A549 (cell line): ENCODE measurements around the gene ATP13A3.

Source experiments
- CTCF ChIP-seq: fragments of >200 bp; sonication (Bioruptor Twin); formaldehyde crosslinking; IDR thresholded peaks from 3 replicates; pipeline ENCODE4 v1.5.1; 2016
- EP300 ChIP-seq, 2 experiments: fragments of >200 bp; sonication (Bioruptor Twin); formaldehyde crosslinking; IDR thresholded peaks; 2 replicates in 1 of 2; 3 replicates in 1 of 2; pipeline ENCODE4 v1.6.1; 2016 to 2017
- MAX ChIP-seq: IDR thresholded peaks from 2 replicates; pipeline ENCODE4 v1.6.1; 2012
- MAZ ChIP-seq: fragments of 150-350 bp; IDR thresholded peaks from 2 replicates; pipeline ENCODE4 v1.6.1; 2014; ENCODE audit warnings: antibody characterized with exemption, low read depth, low read length, borderline replicate concordance
- POLR2A ChIP-seq: IDR thresholded peaks from 2 replicates; pipeline ENCODE4 v1.6.1; 2012; ENCODE audit warnings: mild to moderate bottlenecking, low read length
- RAD21 ChIP-seq, 2 experiments: fragments of >200 bp in 1 of 2; sonication (Bioruptor Twin) in 1 of 2; formaldehyde crosslinking in 1 of 2; IDR thresholded peaks in 1 of 2; conservative IDR thresholded peaks in 1 of 2; 2 replicates in 1 of 2; 3 replicates in 1 of 2; pipeline ENCODE4 v1.6.1; 2012 to 2018; ENCODE audit warnings: inconsistent platforms in 1 of 2
- TP53 ChIP-seq: fragments of 250-450 bp; sonication (Bioruptor Pico); IDR thresholded peaks from 2 replicates; pipeline ENCODE4 v1.5.0; 2021; ENCODE audit warnings: mild to moderate bottlenecking, moderate library complexity

GRCh38 chr3:194389269-194389668 is 97.5 kb downstream of the ATP13A3 start:
- TF ChIP-seq POLR2A (no peak), CTCF (no peak), TP53 (CRISPR knock-in tag) (no peak), MAX (no peak), RAD21 (conservative IDR thresholded peaks at IDR 0.05 in 1 of 2, IDR thresholded peaks at IDR 0.05 in 1 of 2) (no peak), EP300 (IDR thresholded peaks at IDR 0.05) (no peak), MAZ (no peak)
